NCI-H446 (cell line): ENCODE results near the gene STK10.
A peak's percentile ranks its signal among the peaks of the same experiment; 100 is the strongest.

Experiments
- DNase-seq, 2 experiments: peaks; one replicate each; lab custom pipeline; 2025; lab: John Stamatoyannopoulos, UW

STK10 gene

GRCh38 chr5:172106511-172107356, 81.3 kb downstream of the STK10 start:
- peak; percentile 29 to 55 for DNase-seq

- no peak for DNase-seq
Observed at GRCh38 chr5:172105811-172106210, 82.2 kb downstream of the STK10 start.

- no peak for DNase-seq
Observed at GRCh38 chr5:172104801-172105701, 83.0 kb downstream of the STK10 start.

GRCh38 chr5:172104021-172104420, 84.0 kb downstream of the STK10 start:
- DNase-seq = no peak

GRCh38 chr5:172102913-172103626, 85.0 kb downstream of the STK10 start:
- peak in 1 of 2 experiments; percentile 48 for DNase-seq

- DNase-seq = no peak
Observed at GRCh38 chr5:172102218-172102870, 85.7 kb downstream of the STK10 start.

- DNase-seq = no peak
Observed at GRCh38 chr5:172101547-172102217, 86.3 kb downstream of the STK10 start.

- no peak for DNase-seq
Observed at GRCh38 chr5:172098883-172099282, 89.1 kb downstream of the STK10 start.

- no peak for DNase-seq
Observed at GRCh38 chr5:172098046-172098445, 90.0 kb downstream of the STK10 start.

- DNase-seq = no peak
Observed at GRCh38 chr5:172097356-172097755, 90.7 kb downstream of the STK10 start.

- DNase-seq = no peak
Observed at GRCh38 chr5:172096207-172096940, 91.7 kb downstream of the STK10 start.

- no peak for DNase-seq
Observed at GRCh38 chr5:172095368-172096206, 92.4 kb downstream of the STK10 start.

- no peak for DNase-seq
Observed at GRCh38 chr5:172093965-172094364, 94.1 kb downstream of the STK10 start.

- no peak for DNase-seq
Observed at GRCh38 chr5:172093559-172093958, 94.5 kb downstream of the STK10 start.

- DNase-seq = no peak
Observed at GRCh38 chr5:172091956-172092732, 95.9 kb downstream of the STK10 start.

GRCh38 chr5:172090976-172091547, 97.0 kb downstream of the STK10 start:
- no peak for DNase-seq

GRCh38 chr5:172089298-172090117, 98.5 kb downstream of the STK10 start:
- no peak for DNase-seq
